HK-2 (cell line): ENCODE measurements around the gene NEK5.
A peak's percentile ranks its signal among the peaks of the same experiment; 100 is the strongest.

ENCODE experiments used
- DNase-seq: peaks from one replicate; pipeline ENCODE4 v3.0.0-alpha.2; 2018; ENCODE audit not compliant: unreplicated experiment

The NEK5 gene

GRCh38 chr13:52011632-52012511 lies 117.0 kb downstream of the NEK5 start, which contains the start of gene ALG11:
TSS of gene ALG11 (plus strand) at chr13:52012398. CDS start at chr13:52012419, 21 bp downstream.
- peak; percentile 97 for DNase-seq

GRCh38 chr13:52010890-52011631 lies 117.8 kb downstream of the NEK5 start, which contains the start of gene ATP7B:
TSS of gene ATP7B (minus strand) at chr13:52011450. CDS start at chr13:52011337, 113 bp downstream.
- DNase-seq, result peak; percentile 21

- no peak for DNase-seq
Observed at GRCh38 chr13:52009946-52010345, 118.9 kb downstream of the NEK5 start.

- no peak for DNase-seq
Observed at GRCh38 chr13:52006523-52007245, 122.2 kb downstream of the NEK5 start.

DNA sequence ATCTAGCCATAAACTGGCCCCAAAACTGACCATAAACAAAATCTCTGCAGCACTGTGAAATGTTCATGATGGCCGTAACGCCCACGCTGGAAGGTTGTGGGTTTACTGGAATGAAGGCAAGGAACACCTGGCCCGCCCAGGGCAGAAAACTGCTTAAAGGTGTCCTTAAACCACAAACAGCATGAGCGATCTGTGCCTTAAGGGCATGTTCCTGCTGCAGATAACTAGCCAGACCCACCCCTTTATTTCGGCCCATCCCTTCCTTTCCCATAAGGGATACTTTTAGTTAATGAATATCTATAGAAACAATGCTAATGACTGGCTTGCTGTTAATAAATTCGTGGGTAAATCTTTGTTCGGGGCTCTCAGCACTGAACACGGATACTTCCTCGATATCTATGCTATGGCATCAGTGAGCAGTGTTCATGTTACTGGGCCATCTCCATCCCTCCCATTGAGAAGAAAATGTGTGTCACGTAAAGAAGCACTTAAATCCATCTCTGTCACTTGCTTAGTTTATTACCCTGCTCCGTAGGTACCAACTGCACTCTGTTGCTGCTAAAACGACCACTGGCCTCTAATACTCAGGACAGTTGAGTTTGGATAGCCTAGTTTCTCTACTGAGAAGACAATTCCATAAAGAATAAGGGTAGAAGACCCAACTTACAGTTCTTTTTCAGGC lies 122.9 kb downstream of the NEK5 start:
- DNase-seq, result no peak

DNA sequence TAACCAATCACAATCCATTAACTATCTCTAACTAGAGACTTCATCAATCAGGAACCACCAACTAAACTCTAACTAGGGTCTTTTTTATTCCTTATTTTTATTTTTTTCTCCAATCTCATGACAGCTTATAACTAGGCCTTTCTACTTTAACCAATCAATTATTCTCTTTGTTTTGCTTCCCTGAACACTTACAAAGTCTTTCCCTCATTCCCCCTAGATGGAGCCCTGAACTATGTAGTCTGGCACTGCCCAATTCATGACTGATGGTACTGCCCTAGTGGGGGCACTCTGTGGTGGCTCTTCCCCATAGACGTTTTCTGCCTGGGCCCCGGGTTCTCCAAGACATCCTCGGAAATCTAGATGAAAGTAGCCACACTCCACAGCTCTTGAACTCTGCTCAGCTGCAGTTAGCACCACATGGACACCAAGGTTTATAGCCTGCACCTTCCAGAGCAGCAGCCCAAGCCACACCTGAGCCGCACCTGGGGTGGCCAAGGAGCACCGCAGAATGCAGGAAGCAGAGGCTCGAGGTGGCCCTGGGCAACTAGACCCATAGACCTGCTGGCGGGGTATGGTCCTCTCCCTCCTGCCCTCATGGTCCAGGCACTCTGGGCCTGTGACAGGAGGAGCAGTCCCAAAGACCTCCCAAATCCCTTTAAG lies 124.2 kb downstream of the NEK5 start:
- no peak for DNase-seq

DNA sequence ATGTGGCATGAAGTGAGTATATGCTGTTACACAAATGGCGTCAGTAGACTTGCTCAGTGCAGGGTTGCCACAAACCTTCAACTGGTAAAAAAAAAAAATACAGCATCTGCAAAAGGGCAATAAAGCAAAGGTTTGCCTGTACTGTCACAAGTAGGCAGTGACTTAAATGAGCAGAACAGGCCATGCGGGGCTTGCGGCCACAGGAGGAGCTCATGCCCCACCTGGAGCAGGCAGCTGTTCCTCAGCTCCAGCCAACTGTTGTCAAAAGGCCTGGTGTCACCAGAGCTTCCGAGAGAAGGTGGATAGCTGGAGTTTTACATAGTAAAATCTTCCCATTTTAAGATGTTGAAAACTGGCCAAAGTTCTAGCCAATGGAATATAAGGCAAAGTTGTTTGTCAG lies 125.3 kb downstream of the NEK5 start:
- DNase-seq, result no peak

GRCh38 chr13:52002361-52002760 lies 126.5 kb downstream of the NEK5 start:
- DNase-seq, result no peak

DNA sequence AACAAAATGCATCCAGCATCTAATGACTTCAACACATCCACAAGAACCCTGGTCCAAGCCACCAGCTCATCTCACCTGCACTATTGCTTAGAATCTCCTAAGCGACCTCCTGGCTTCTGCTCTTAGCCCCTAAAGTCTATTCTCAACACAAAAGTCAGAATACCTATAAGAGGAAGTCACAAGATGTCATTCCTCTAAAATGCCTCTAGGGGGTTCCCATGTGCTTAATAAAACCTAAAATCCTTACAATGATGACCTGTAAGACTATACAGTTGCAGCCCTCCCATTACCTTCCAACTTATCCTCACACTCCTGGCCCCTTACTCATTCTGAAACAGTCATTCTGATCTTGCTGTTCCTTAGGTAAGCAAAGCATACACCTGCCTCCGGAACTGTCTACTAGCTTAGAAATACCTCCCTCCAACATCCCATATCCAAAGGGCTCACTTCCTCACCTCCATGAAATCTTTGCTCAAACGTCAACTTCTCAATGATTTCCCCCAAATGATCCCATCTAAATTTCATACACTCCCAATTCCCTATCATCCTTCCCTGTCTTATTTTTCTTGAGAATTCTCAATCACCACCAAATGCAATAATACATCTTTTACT lies 127.6 kb downstream of the NEK5 start:
- DNase-seq, result no peak

DNA sequence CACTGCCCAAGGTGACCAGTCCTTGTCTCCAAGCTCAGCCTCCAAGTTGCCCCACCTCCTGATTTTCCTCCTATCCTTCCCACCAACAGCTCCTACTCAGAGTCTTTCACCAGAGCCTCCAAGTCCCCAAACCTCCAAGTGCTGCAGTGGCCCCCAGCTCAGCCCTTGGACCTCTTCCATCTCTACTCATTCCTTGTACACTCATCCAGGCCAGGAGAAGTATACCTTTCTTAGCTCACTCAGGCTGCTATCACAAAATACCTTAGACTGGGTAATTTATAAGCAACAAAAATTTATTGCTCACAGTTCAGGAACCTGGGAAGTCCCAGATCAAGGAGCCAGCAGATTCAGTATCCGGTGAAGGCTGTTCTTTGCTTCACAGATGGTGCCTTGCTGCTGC lies 129.0 kb downstream of the NEK5 start:
- no peak for DNase-seq

DNA sequence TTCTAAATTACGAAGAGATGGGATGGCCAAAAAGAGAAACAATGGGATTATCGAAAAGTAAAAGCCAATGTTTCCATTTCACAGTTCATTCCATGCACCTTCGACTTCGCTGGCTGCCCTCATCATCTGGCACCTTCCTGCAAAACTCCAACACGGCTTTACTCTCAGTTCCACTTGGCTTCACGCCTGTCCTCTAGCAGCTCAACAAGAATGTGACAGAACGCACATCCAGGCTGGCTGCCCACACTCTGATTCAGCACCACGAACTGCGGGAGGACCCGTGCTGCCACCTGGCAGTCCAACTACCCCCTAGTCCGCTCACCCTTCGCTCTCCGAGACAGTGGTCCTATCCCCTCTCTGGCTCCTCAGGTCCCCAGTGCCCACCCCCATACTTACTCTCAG lies 129.4 kb downstream of the NEK5 start:
- no peak for DNase-seq

DNA sequence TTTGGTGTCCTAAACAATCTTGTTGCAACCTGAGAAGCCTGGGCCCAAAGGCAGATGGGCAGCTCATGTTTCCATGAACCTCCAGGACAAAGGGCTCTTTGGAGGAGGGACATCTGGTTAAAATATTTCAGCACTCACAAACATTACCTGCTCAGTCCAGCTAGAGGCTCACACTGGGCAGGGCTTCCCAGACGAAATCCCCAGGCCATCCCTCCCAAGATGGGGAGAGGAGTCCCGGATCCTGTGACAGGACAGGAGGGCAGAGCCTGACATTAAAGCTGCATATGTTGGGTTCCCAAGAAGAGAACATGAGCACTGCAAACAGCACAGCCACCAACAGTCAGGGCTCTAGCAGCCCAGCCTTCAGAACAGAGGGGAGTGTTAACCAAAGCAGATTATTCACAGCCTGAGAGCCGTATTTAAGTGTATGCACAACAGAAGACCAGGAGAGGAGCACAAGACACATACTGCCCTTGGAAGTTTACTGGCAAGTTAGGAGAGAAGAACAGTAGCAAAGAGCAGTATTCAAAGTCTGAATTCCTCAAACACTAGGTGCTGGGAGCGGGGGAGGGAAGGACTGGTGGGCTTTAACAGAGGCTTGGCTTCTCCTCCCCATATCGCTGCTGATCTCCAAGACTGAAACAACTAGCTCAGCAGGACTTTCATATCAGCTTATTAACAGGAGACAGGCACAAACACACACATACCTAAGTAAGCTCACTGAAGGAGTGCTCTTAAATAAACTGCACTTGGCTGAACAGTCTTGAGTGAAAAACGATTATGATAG lies 130.0 kb downstream of the NEK5 start:
- DNase-seq, result no peak

GRCh38 chr13:51997641-51998330 lies 131.1 kb downstream of the NEK5 start:
- no peak for DNase-seq

DNA sequence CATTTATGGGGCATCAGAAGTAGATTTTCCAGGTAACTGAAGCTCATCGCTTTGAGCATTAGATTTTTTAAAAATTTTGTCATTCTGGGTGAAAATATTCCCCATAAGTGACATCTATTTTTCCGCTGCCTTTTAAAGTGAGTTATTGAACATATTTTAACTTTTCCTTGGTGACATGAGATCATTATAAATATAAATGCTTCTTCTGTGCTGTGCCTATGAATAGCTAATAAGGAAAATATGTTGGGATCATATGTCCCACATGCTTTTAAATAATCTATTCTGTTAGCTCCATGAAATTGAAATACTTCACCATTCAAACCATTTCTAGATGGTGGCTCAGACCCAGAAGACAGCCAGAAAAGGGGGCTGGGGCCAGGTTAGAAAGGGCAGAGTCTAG lies 131.7 kb downstream of the NEK5 start:
- DNase-seq, result no peak

GRCh38 chr13:51996641-51997040 lies 132.2 kb downstream of the NEK5 start:
- no peak for DNase-seq

DNA sequence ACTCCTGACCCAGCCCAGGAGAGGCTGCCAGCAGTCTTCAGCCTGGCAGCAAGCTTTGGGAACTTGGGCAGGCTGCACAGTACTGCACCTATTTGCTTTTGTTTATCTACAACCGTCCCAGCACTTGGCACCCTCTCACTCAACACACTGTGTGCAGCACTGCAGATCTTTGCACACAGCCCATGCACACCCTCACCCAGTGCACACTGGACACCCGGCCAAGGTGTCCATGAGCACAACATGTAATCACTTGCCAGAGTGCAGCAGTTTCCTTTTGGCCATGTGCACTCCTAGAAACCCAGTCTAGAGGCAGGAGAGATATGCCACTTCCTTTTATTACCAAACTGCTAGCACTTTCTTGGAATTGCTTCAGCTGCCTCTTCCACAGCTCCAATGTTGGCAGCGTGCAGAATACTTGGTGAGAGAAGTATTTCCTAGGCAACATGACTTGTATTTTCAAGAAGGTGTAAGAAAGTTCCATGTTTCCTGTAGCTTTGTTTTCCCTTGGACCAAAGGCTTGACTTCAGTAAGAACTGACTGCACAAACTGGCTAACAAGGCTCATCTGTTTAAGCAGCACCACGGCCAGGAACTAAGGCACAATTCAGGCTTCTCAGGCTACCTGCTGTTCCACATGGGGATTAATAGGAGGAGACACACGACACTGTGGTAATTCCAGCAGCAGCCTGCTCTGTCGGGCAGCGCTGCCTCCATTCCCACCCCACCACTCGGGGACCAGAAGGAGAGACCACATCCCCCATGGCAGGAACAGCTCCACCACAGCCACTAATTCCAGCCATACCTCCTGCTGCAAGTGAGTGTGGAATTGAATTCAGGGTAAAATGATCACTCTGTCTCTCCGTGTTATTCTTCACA lies 133.0 kb downstream of the NEK5 start:
- DNase-seq, result no peak

- no peak for DNase-seq
Observed at GRCh38 chr13:51993713-51994112, 135.2 kb downstream of the NEK5 start.

DNA sequence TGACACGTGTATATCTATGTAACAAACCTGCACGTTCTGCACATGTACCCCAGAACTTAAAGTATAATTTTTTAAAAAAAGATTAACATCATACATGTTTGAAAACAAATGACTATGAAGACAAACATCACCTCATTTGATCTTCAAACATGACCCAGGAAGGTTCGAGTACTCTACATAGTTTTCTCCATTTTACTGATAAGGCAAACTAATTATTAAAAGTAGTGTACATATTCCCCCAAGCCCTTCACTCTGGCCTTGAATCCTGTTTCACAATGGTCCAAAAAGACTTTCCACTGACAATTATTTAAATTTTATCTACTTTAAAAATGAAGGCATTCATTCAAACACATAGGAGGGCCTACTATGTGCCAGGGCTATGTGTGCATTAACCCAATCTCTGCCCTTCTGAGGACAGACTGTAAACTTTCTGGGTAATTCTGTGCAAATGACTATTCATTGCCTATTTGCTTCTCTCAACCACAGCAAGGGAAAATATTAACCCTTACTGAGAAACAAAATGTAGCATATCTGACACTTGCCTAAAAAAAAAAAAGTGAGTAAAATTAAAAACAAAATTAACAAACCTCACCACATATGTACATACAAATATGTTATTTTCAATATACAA lies 139.8 kb downstream of the NEK5 start:
- no peak for DNase-seq
